Stimulated activated naive B cell treated with anti-CD40 and anti-IgM and Interleukin-4, amounts not matched to agents 10 μg/mL and 1 μg/mL and 100 μg/mL, for 72 hours (primary cell): Measurements from ENCODE around the gene PDK1.

Experiments
- ATAC-seq, 2 donors: fragments of 150-1000 bp; cut with Tn5 transposase; replicated peaks; 2 replicates each; pipeline ENCODE4 v1.10.0; 2021; ENCODE audit warnings: moderate library complexity in 1 of 2
- DNase-seq: peaks from one replicate; pipeline ENCODE4 v3.0.0; 2021
- H3K27ac Mint-ChIP-seq: one replicate; pipeline ENCODE4 v1.8.0; 2022; ENCODE audit warnings: mild to moderate bottlenecking, mixed read lengths
- H3K27me3 Mint-ChIP-seq, 2 donors: one replicate each; pipeline ENCODE4 v1.8.0; 2022; ENCODE audit warnings: mixed read lengths in 2 of 2
- H3K36me3 Mint-ChIP-seq, 2 donors: one replicate each; pipeline ENCODE4 v1.8.0; 2022; ENCODE audit warnings: mixed read lengths in 2 of 2, mild to moderate bottlenecking in 1 of 2
- H3K4me1 Mint-ChIP-seq, 2 donors: one replicate each; pipeline ENCODE4 v1.8.0; 2022; ENCODE audit warnings: mixed read lengths in 2 of 2, mild to moderate bottlenecking in 1 of 2
- H3K4me3 Mint-ChIP-seq, 2 donors: one replicate each; pipeline ENCODE4 v1.8.0; 2022; ENCODE audit warnings: mild to moderate bottlenecking in 2 of 2, mixed read lengths in 2 of 2, moderate library complexity in 1 of 2
- H3K9me3 Mint-ChIP-seq, 2 donors: one replicate each; pipeline ENCODE4 v1.8.0; 2022; ENCODE audit warnings: mixed read lengths in 2 of 2, mild to moderate bottlenecking in 1 of 2

The PDK1 gene

GRCh38 chr2:172624996-172625395 is 69.1 kb downstream of the PDK1 start:
- Mint-ChIP-seq H3K27me3 (no peaks in the 10 kb centered on the region), H3K36me3 (peaks cover 21 to 34% of the 10 kb centered on the region in 2 donors), H3K9me3 (no peaks in the 10 kb centered on the region), H3K4me3 (no peak overlapping the region), H3K27ac (no peak overlapping the region), H3K4me1 (no peaks in the 10 kb centered on the region)
- ATAC-seq (peak in 1 of 2 donors; percentile 16), DNase-seq (no peak)

- H3K4me1 Mint-ChIP-seq: no peaks in the 10 kb centered on the region
- H3K27me3 Mint-ChIP-seq: no peaks in the 10 kb centered on the region
- peaks cover 21 to 34% of the 10 kb centered on the region in 2 donors for H3K36me3 Mint-ChIP-seq
- no peaks in the 10 kb centered on the region for H3K9me3 Mint-ChIP-seq
- no peak for DNase-seq
- H3K4me3 Mint-ChIP-seq: no peak overlapping the region
- ATAC-seq: no peak
- no peak overlapping the region for H3K27ac Mint-ChIP-seq
Measured at GRCh38 chr2:172627181-172627580, 71.3 kb downstream of the PDK1 start.

- no peak for ATAC-seq
- DNase-seq: no peak
- no peak overlapping the region for H3K27ac Mint-ChIP-seq
- no peaks in the 10 kb centered on the region for H3K27me3 Mint-ChIP-seq
- H3K36me3 Mint-ChIP-seq: peaks cover 21 to 37% of the 10 kb centered on the region in 2 donors
- H3K4me1 Mint-ChIP-seq: no peaks in the 10 kb centered on the region
- no peaks in the 10 kb centered on the region for H3K9me3 Mint-ChIP-seq
- H3K4me3 Mint-ChIP-seq: no peak overlapping the region
Measured at GRCh38 chr2:172628085-172628484, 72.2 kb downstream of the PDK1 start.

GRCh38 chr2:172629586-172629985 is 73.7 kb downstream of the PDK1 start:
- DNase-seq: no peak
- Mint-ChIP-seq H3K9me3 (no peaks in the 10 kb centered on the region), H3K27ac (no peak overlapping the region), H3K27me3 (no peaks in the 10 kb centered on the region), H3K4me1 (no peaks in the 10 kb centered on the region), H3K36me3 (peaks cover 17 to 26% of the 10 kb centered on the region in 2 donors), H3K4me3 (no peak overlapping the region)
- ATAC-seq: no peak

DNA sequence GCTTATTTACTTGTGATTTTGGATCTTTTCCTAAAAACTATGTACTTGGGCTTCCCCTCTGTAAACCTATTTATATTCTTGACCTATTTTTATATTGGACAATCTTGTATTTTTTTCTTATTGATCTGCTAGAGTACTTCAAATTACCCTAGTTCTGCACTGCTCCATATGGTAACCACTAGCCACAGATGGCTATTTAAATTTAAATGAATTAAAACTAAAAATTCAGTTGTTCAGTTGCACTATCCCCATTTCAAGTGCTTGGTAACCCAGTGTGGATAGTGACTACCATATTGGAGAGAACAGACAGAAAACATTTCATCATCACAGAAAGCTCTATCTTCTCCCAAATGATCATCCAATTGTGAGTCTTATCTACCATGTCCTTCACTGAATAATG is 74.3 kb downstream of the PDK1 start:
- Mint-ChIP-seq H3K27ac (no peak overlapping the region), H3K4me1 (no peaks in the 10 kb centered on the region), H3K9me3 (no peaks in the 10 kb centered on the region), H3K36me3 (peaks cover 17 to 26% of the 10 kb centered on the region in 2 donors), H3K27me3 (no peaks in the 10 kb centered on the region), H3K4me3 (no peak overlapping the region)
- DNase-seq (no peak), ATAC-seq (no peak)

- Mint-ChIP-seq H3K27ac (no peak overlapping the region), H3K4me3 (no peak overlapping the region), H3K9me3 (no peaks in the 10 kb centered on the region), H3K4me1 (peaks cover 0 to under 1% of the 10 kb centered on the region in 2 donors), H3K27me3 (no peaks in the 10 kb centered on the region), H3K36me3 (peaks cover 5 to 7% of the 10 kb centered on the region in 2 donors)
- no peak for DNase-seq
- ATAC-seq: no peak
Measured at GRCh38 chr2:172634477-172634876, 78.6 kb downstream of the PDK1 start.

DNA sequence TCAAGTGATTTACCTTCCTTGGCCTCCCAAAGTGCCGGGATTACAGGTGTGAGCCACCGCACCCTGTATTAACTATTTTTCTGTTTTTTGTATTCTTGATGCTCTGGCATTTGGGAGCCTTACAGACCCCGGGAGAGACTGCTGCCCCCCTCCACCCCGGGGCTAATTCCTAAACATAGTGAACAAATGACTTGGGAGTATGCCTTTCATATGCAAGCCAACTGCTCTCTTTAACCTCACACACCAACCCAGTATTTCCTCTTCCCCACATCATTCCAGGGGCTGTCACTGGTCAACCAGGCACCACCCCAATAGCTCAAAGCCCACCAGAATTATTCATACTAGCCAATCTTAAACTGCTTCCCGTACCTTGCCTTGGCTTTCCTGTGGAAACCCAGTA is 79.7 kb downstream of the PDK1 start:
- DNase-seq (no peak), ATAC-seq (no peak)
- no peaks in the 10 kb centered on the region for H3K9me3 Mint-ChIP-seq
- no peak overlapping the region for H3K4me3 Mint-ChIP-seq
- no peak overlapping the region for H3K27ac Mint-ChIP-seq
- no peaks in the 10 kb centered on the region for H3K27me3 Mint-ChIP-seq
- H3K4me1 Mint-ChIP-seq: peaks cover 1 to 6% of the 10 kb centered on the region in 2 donors
- H3K36me3 Mint-ChIP-seq: peaks cover 2 to 3% of the 10 kb centered on the region in 2 donors

GRCh38 chr2:172639256-172639655 is 83.4 kb downstream of the PDK1 start:
- Mint-ChIP-seq H3K36me3 (peaks cover 0 to 2% of the 10 kb centered on the region in 2 donors), H3K9me3 (no peaks in the 10 kb centered on the region), H3K27me3 (no peaks in the 10 kb centered on the region), H3K4me1 (peaks cover 1 to 6% of the 10 kb centered on the region in 2 donors), H3K27ac (no peak overlapping the region), H3K4me3 (no peak overlapping the region)
- ATAC-seq: peak; percentile 14 to 47
- DNase-seq: no peak

GRCh38 chr2:172639823-172640222 is 83.9 kb downstream of the PDK1 start:
- peaks cover 0 to 2% of the 10 kb centered on the region in 2 donors for H3K36me3 Mint-ChIP-seq
- DNase-seq (peak; percentile 6), ATAC-seq (peak; percentile 88 to 91)
- peaks cover 1 to 6% of the 10 kb centered on the region in 2 donors for H3K4me1 Mint-ChIP-seq
- no peaks in the 10 kb centered on the region for H3K9me3 Mint-ChIP-seq
- no peak overlapping the region for H3K27ac Mint-ChIP-seq
- no peak overlapping the region for H3K4me3 Mint-ChIP-seq
- H3K27me3 Mint-ChIP-seq: no peaks in the 10 kb centered on the region

DNA sequence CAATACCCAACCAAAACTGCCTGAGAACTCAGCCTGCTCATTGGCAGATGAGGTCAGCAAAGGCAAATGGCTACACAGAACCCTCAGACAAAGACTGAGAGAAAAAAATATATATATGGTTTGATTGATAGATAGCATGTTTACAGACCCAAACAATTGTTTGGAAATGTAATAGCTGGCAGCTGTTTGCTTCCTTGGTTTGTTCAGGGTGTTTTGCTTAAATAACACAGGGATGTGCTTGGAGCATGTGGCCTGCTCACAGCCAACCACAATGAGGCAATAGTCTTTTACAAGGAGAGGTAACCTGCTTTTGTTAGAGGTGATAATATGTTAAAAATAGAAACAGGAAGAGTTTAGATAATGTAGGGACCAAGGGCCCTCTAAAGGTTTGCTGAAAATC is 84.5 kb downstream of the PDK1 start:
- ATAC-seq: peak; percentile 19 to 26
- no peak overlapping the region for H3K27ac Mint-ChIP-seq
- H3K36me3 Mint-ChIP-seq: peaks cover 0 to 2% of the 10 kb centered on the region in 2 donors
- peaks cover 1 to 6% of the 10 kb centered on the region in 2 donors for H3K4me1 Mint-ChIP-seq
- no peaks in the 10 kb centered on the region for H3K27me3 Mint-ChIP-seq
- DNase-seq: no peak
- no peaks in the 10 kb centered on the region for H3K9me3 Mint-ChIP-seq
- no peak overlapping the region for H3K4me3 Mint-ChIP-seq

- no peaks in the 10 kb centered on the region for H3K27me3 Mint-ChIP-seq
- no peak for DNase-seq
- H3K9me3 Mint-ChIP-seq: peaks cover 0 to 2% of the 10 kb centered on the region in 2 donors
- no peaks in the 10 kb centered on the region for H3K36me3 Mint-ChIP-seq
- no peak for ATAC-seq
- H3K4me1 Mint-ChIP-seq: peaks cover 1 to 6% of the 10 kb centered on the region in 2 donors
- no peak overlapping the region for H3K4me3 Mint-ChIP-seq
- no peak overlapping the region for H3K27ac Mint-ChIP-seq
Measured at GRCh38 chr2:172642301-172643020, 86.6 kb downstream of the PDK1 start.

GRCh38 chr2:172643142-172643541 is 87.3 kb downstream of the PDK1 start:
- H3K4me3 Mint-ChIP-seq: no peak overlapping the region
- ATAC-seq: no peak
- no peak for DNase-seq
- H3K27me3 Mint-ChIP-seq: peaks cover 0 to 4% of the 10 kb centered on the region in 2 donors
- peaks cover 1 to 6% of the 10 kb centered on the region in 2 donors for H3K4me1 Mint-ChIP-seq
- peaks cover 3 to 5% of the 10 kb centered on the region in 2 donors for H3K9me3 Mint-ChIP-seq
- no peak overlapping the region for H3K27ac Mint-ChIP-seq
- peaks cover 4 to 6% of the 10 kb centered on the region in 2 donors for H3K36me3 Mint-ChIP-seq

GRCh38 chr2:172647439-172647838 is 91.5 kb downstream of the PDK1 start:
- no peak overlapping the region for H3K27ac Mint-ChIP-seq
- H3K27me3 Mint-ChIP-seq: peaks cover 6 to 7% of the 10 kb centered on the region in 2 donors
- no peaks in the 10 kb centered on the region for H3K4me1 Mint-ChIP-seq

GRCh38 chr2:172655091-172655837 is 99.4 kb downstream of the PDK1 start:
- Mint-ChIP-seq H3K27me3 (peaks cover 0 to 11% of the 10 kb centered on the region in 2 donors), H3K36me3 (peaks cover 6 to 9% of the 10 kb centered on the region in 2 donors), H3K27ac (no peak overlapping the region), H3K9me3 (peaks cover 20 to 22% of the 10 kb centered on the region in 2 donors), H3K4me3 (no peak overlapping the region), H3K4me1 (no peaks in the 10 kb centered on the region)
- ATAC-seq (no peak), DNase-seq (no peak)

More at GRCh38 chr2:172647439-172647838, 91.5 kb downstream of the PDK1 start:
- no peak for DNase-seq
- Mint-ChIP-seq H3K9me3 (peaks cover 14 to 21% of the 10 kb centered on the region in 2 donors), H3K4me3 (no peak overlapping the region), H3K36me3 (peaks cover 8 to 15% of the 10 kb centered on the region in 2 donors)
- ATAC-seq: no peak
